HTR-8/SVneo (cell line): ENCODE results near the gene IGSF8.
A peak's percentile ranks its signal among the peaks of the same experiment; 100 is the strongest.

Source experiments
- DNase-seq: peaks from one replicate; pipeline ENCODE4 v3.0.0; 2011; ENCODE audit warnings: low spot score, mixed read lengths; ENCODE audit not compliant: insufficient read length
- FAIRE-seq: peaks from 2 replicates; lab custom pipeline; 2011; peaks lifted over from hg19 to GRCh38; lab: Jason Lieb, UNC

Gene IGSF8

GRCh38 chr1:160108888-160109662, 10.7 kb upstream of the IGSF8 start:
- FAIRE-seq (no peak), DNase-seq (no peak)

- DNase-seq (no peak), FAIRE-seq (no peak)
Observed at GRCh38 chr1:160107512-160107911, 9.1 kb upstream of the IGSF8 start.

- FAIRE-seq (no peak), DNase-seq (no peak)
Observed at GRCh38 chr1:160105155-160105554, 6.7 kb upstream of the IGSF8 start.

GRCh38 chr1:160104486-160104885, 6.1 kb upstream of the IGSF8 start:
- FAIRE-seq (no peak), DNase-seq (no peak)

- no peak for FAIRE-seq
- no peak for DNase-seq
Observed at GRCh38 chr1:160103658-160104408, 5.4 kb upstream of the IGSF8 start.

GRCh38 chr1:160101717-160102522, 3.5 kb upstream of the IGSF8 start:
- DNase-seq (no peak), FAIRE-seq (no peak)

GRCh38 chr1:160101037-160101716, 2.8 kb upstream of the IGSF8 start:
- DNase-seq = peak; percentile 76
- peak; percentile 16 for FAIRE-seq

GRCh38 chr1:160099716-160100375, 1.4 kb upstream of the IGSF8 start:
- DNase-seq (no peak), FAIRE-seq (no peak)

- DNase-seq = peak; percentile 91
- FAIRE-seq = no peak
Observed at GRCh38 chr1:160098852-160099561, 588 bp upstream of the IGSF8 start.

GRCh38 chr1:160097151-160097910, 1.1 kb downstream of the IGSF8 start:
- FAIRE-seq = no peak
- no peak for DNase-seq

- no peak for FAIRE-seq
Observed at GRCh38 chr1:160096274-160097116, 1.9 kb downstream of the IGSF8 start.

GRCh38 chr1:160095382-160096105, 2.9 kb downstream of the IGSF8 start:
- DNase-seq = no peak
- FAIRE-seq = no peak

More at GRCh38 chr1:160096274-160097116, 1.9 kb downstream of the IGSF8 start:
- DNase-seq = no peak

- FAIRE-seq (no peak), DNase-seq (no peak)
Observed at GRCh38 chr1:160094806-160095205, 3.6 kb downstream of the IGSF8 start.

- no peak for DNase-seq
- no peak for FAIRE-seq
Observed at GRCh38 chr1:160094291-160094625, 4.2 kb downstream of the IGSF8 start.

- no peak for FAIRE-seq
- no peak for DNase-seq
Observed at GRCh38 chr1:160093624-160094290, 4.7 kb downstream of the IGSF8 start.

GRCh38 chr1:160093069-160093395, 5.4 kb downstream of the IGSF8 start:
- FAIRE-seq (no peak), DNase-seq (no peak)
